ENCODE results near the gene PDE11A. TPM values are rescaled to one million over a fixed set of nuclear protein-coding genes. Genes with fewer than 3 reads are reported as not detected.

PDE11A gene
- total and polyA plus RNA-seq, 2 experiments from 2014 or later: 0.34 to 0.86 TPM

DNA sequence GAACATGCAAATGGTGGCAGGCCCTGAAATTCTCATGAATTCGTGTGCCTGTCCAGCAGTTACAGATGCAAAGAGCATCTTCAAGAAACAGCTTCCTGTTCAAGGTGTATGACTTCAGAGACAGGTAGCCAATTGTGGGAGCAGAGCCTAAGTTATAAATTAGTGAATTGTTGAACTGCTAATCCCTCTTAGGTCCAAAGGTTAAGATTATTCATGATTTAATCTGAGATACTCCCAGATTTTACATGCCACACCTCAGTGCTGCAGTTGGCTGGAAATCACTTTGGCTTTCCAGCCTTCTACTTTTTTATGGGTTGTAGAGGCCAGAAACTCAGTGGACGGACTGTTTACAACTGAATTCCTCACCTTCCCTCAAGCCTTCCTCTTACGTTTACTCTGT lies 432.2 kb downstream of the PDE11A start:
- no peaks in the 10 kb centered on the region for H3K27me3 ChIP-seq (replicated peaks; ENCODE audit: insufficient read depth)
- DNase-seq: no peak
- no peaks in the 10 kb centered on the region for H3K36me3 ChIP-seq (ENCODE audit: low read depth)
- H3K9me3 ChIP-seq (ENCODE audit: low read depth): no peaks in the 10 kb centered on the region
- in situ Hi-C loops (cut with MboI): no loop called here
- H3K4me2 ChIP-seq (ENCODE audit: unreplicated experiment): no peak overlapping the region
- H4K20me1 ChIP-seq (ENCODE audit: insufficient read depth): no peaks in the 10 kb centered on the region
- no peaks in the 10 kb centered on the region for H3K4me1 ChIP-seq (ENCODE audit: insufficient read depth)
- no peaks in the 10 kb centered on the region for H3F3A ChIP-seq (ENCODE audit: insufficient read depth)
- H3K9me2 ChIP-seq (ENCODE audit: insufficient read depth): no peaks in the 10 kb centered on the region
- no peak overlapping the region for H3K4me3 ChIP-seq
- H3K9ac ChIP-seq: no peak overlapping the region
- H3K27ac ChIP-seq: no peak overlapping the region
- H2AFZ ChIP-seq: no peak overlapping the region
- 26 to 29% methylated on average over 3 of the region's 3 CpGs for WGBS, 2 experiments (ENCODE audit: low coverage in 1 of 2, low lambda C conversion rate in 2 of 2, missing lambda C conversion rate in 2 of 2)
- no peak for TF ChIP-seq EZH2 (IDR thresholded peaks at IDR 0.05; ENCODE audit: insufficient read depth, poor library complexity, severe bottlenecking)
- no peak for TF ChIP-seq EZH2phosphoT487 (IDR thresholded peaks at IDR 0.05; ENCODE audit: insufficient read depth, low read depth)
- H3K79me2 ChIP-seq (ENCODE audit: insufficient read depth): no peaks in the 10 kb centered on the region

DNA sequence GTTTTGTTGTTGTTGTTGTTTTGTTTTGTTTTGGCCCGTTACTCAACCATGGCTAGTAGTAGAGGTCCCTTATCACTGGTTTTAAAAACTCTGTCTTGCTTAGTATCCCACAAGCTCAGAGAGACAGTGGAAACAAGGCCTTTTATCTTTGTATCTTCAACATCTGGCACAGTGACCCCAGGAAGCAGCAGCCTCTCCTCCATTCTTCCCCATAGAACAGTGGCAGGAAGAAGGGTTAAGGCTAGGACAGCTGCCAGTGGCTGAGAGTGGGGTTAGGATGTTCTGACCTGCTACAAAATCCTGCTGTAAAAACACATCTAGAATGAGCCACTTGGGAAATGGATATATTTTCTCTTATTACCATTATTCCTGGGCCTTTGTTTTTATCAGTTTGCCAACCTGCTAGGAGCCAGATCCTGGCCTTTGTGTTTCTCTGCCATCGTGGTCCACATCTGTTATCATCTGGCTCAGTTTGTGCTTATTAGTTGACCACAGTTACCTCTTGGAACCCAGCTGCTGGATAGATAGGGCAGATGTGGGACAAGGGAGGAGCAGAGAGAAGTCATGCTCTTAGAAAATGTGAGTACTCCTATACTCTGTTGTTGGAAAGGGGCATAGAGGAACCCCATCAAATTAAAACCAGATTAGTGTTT lies 433.2 kb downstream of the PDE11A start:
- no peak overlapping the region for H2AFZ ChIP-seq
- H3K9me3 ChIP-seq (ENCODE audit: low read depth): no peaks in the 10 kb centered on the region
- H3K4me2 ChIP-seq (ENCODE audit: unreplicated experiment): no peak overlapping the region
- H3K27me3 ChIP-seq (replicated peaks; ENCODE audit: insufficient read depth): no peaks in the 10 kb centered on the region
- H3K36me3 ChIP-seq (ENCODE audit: low read depth): no peaks in the 10 kb centered on the region
- no peak overlapping the region for H3K9ac ChIP-seq
- no peaks in the 10 kb centered on the region; the same call in 1 of the 2 replicates for H3K4me1 ChIP-seq (ENCODE audit: insufficient read depth)
- 39 to 43% methylated on average over 2 of the region's 2 CpGs for WGBS, 2 experiments (ENCODE audit: low coverage in 1 of 2, low lambda C conversion rate in 2 of 2, missing lambda C conversion rate in 2 of 2)
- no peak for DNase-seq
- TF ChIP-seq EZH2 (IDR thresholded peaks at IDR 0.05; ENCODE audit: insufficient read depth, poor library complexity, severe bottlenecking) (no peak), EZH2phosphoT487 (IDR thresholded peaks at IDR 0.05; ENCODE audit: insufficient read depth, low read depth) (no peak)
- H3K4me3 ChIP-seq: no peak overlapping the region
- no peaks in the 10 kb centered on the region for H3K79me2 ChIP-seq (ENCODE audit: insufficient read depth)
- H4K20me1 ChIP-seq (ENCODE audit: insufficient read depth): no peaks in the 10 kb centered on the region
- no peak overlapping the region for H3K27ac ChIP-seq
- in situ Hi-C loops (cut with MboI): no loop called here
- H3K9me2 ChIP-seq (ENCODE audit: insufficient read depth): no peaks in the 10 kb centered on the region
- 0 out of 2 replicates have a peak, but pooled peaks cover 5% of the 10 kb centered on the region for H3F3A ChIP-seq (ENCODE audit: insufficient read depth)

DNA sequence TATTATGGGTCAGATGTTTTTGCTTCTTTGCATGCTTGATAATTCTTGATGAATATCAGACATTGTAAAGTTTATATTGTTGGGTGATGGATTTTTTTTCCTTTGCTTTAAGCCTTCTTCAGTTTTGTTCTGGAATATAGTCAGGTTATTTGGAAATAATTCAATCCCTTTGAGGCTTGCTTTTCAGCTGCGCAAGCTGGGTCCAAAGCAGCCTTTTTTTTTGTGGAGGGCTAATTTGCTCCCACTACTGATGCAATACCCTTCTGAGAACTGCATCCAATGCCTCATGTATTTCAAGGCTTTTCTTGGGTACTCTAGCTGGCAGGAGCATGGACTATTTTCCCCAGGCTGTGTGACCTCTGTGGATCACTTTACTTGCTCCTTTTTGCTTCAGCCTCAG lies 434.1 kb downstream of the PDE11A start:
- Histone ChIP-seq H2AFZ (no peak overlapping the region), H3K27me3 (replicated peaks; ENCODE audit: insufficient read depth) (no peaks in the 10 kb centered on the region), H3K36me3 (ENCODE audit: low read depth) (no peaks in the 10 kb centered on the region), H3F3A (ENCODE audit: insufficient read depth) (0 out of 2 replicates have a peak, but pooled peaks cover 5% of the 10 kb centered on the region), H3K9me2 (ENCODE audit: insufficient read depth) (no peaks in the 10 kb centered on the region), H3K79me2 (ENCODE audit: insufficient read depth) (no peaks in the 10 kb centered on the region), H3K9ac (no peak overlapping the region), H3K4me3 (no peak overlapping the region), H4K20me1 (ENCODE audit: insufficient read depth) (no peaks in the 10 kb centered on the region), H3K9me3 (ENCODE audit: low read depth) (no peaks in the 10 kb centered on the region), H3K27ac (no peak overlapping the region), H3K4me1 (ENCODE audit: insufficient read depth) (no peaks in the 10 kb centered on the region; the same call in 1 of the 2 replicates), H3K4me2 (ENCODE audit: unreplicated experiment) (no peak overlapping the region)
- no peak for DNase-seq
- TF ChIP-seq EZH2 (IDR thresholded peaks at IDR 0.05; ENCODE audit: insufficient read depth, poor library complexity, severe bottlenecking) (no peak), EZH2phosphoT487 (IDR thresholded peaks at IDR 0.05; ENCODE audit: insufficient read depth, low read depth) (no peak)
- in situ Hi-C loops (cut with MboI): no loop called here
- 79 to 81% methylated on average over 1 of the region's 1 CpG for WGBS, 2 experiments (ENCODE audit: low coverage in 1 of 2, low lambda C conversion rate in 2 of 2, missing lambda C conversion rate in 2 of 2)

DNA sequence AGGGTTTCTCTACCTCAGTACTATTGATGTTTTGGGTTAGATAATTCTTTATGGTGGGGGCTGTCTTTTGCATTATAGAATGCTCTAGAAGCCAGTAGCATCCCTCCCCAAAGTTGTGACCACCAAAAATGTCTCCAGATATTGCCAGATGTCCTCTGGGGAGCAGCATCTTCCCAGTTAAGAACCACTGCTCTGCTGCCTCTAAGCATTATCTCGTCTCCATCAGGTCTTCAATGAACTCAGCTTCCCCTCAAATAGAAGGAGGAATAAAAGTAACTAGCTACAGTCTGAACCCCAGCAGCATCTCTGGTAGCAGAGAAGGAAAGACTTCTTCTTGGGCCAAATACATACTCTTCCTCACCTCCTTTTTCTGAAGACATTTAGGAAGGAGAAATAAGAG lies 435.9 kb downstream of the PDE11A start:
- in situ Hi-C loops (cut with MboI): no loop called here
- 40 to 56% methylated on average over 1 of the region's 1 CpG for WGBS, 2 experiments (ENCODE audit: low coverage in 1 of 2, low lambda C conversion rate in 2 of 2, missing lambda C conversion rate in 2 of 2)
- TF ChIP-seq EZH2phosphoT487 (IDR thresholded peaks at IDR 0.05; ENCODE audit: insufficient read depth, low read depth) (no peak), EZH2 (IDR thresholded peaks at IDR 0.05; ENCODE audit: insufficient read depth, poor library complexity, severe bottlenecking) (no peak)

More for the DNA sequence above, 435.9 kb downstream of the PDE11A start:
- Histone ChIP-seq H4K20me1 (ENCODE audit: insufficient read depth) (no peaks in the 10 kb centered on the region), H3F3A (ENCODE audit: insufficient read depth) (0 out of 2 replicates have a peak, but pooled peaks cover 5% of the 10 kb centered on the region), H3K27me3 (replicated peaks; ENCODE audit: insufficient read depth) (no peaks in the 10 kb centered on the region), H3K9me3 (ENCODE audit: low read depth) (no peaks in the 10 kb centered on the region), H3K4me3 (no peak overlapping the region), H3K9ac (no peak overlapping the region), H3K4me1 (ENCODE audit: insufficient read depth) (no peaks in the 10 kb centered on the region; the same call in 1 of the 2 replicates), H3K27ac (no peak overlapping the region), H3K36me3 (ENCODE audit: low read depth) (no peaks in the 10 kb centered on the region), H3K9me2 (ENCODE audit: insufficient read depth) (no peaks in the 10 kb centered on the region), H2AFZ (no peak overlapping the region), H3K79me2 (ENCODE audit: insufficient read depth) (no peaks in the 10 kb centered on the region), H3K4me2 (ENCODE audit: unreplicated experiment) (no peak overlapping the region)
- DNase-seq: no peak

Measured in GM23248 (cell line).